ENCODE measurements around the gene FYCO1.

FYCO1 gene

GRCh38 chr3:45955706-45956105 lies 39.9 kb downstream of the FYCO1 start:
- peaks cover 82 to 89% of the 10 kb centered on the region in 2 donors for H3K36me3 ChIP-seq (ENCODE audit: control insufficient read depth in 1 of 2, insufficient read depth in 2 of 2, low read length in 2 of 2)
- H3K27ac ChIP-seq (ENCODE audit: low read length): no peak overlapping the region

DNA sequence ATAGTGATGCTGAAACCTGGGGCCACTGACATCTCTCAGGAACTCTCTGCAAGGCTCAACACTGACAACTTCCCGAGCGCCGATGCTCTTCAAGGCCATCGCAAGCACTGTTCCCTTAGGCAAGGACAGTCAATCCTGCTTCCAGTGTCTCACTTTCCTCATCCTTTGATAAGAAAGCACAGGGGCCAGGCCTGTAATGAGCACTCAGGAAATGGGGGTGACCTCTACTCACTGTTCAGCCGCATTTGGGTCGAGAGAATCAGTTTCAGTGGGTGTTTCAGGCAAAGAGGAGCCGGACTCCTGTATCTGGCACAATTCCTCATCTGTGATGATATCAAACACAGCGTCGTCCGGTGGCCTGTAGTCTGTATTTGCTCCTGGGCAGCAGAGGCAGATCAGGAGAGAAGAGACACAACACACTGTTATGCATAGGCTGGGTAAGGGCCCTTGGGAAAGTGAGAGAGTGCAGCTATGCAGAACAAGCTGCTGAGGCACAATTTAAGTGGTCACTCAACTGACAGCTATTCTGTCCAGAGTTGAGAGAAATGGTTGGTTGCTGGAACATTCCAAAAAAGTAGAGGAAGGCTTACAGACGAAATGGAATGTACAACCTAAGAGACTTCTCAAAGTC lies 40.5 kb downstream of the FYCO1 start:
- Histone ChIP-seq H3K27me3 (ENCODE audit: low read depth, low read length) (no peaks in the 10 kb centered on the region), H3K9me3 (ENCODE audit: control insufficient read depth in 1 of 2, low read length in 2 of 2) (no peaks in the 10 kb centered on the region), H3K27ac (ENCODE audit: low read length) (no peak overlapping the region), H3K36me3 (ENCODE audit: control insufficient read depth in 1 of 2, insufficient read depth in 2 of 2, low read length in 2 of 2) (peaks cover 78 to 89% of the 10 kb centered on the region in 2 donors), H3K4me3 (ENCODE audit: low read depth in 1 of 2, low read length in 2 of 2) (no peak overlapping the region), H3K4me1 (ENCODE audit: control insufficient read depth in 1 of 2, insufficient read depth in 2 of 2, low read length in 2 of 2) (no peaks in the 10 kb centered on the region)

More at GRCh38 chr3:45955706-45956105, 39.9 kb downstream of the FYCO1 start:
- Histone ChIP-seq H3K4me3 (ENCODE audit: low read depth in 1 of 2, low read length in 2 of 2) (no peak overlapping the region), H3K4me1 (ENCODE audit: control insufficient read depth in 1 of 2, insufficient read depth in 2 of 2, low read length in 2 of 2) (no peaks in the 10 kb centered on the region), H3K9me3 (ENCODE audit: control insufficient read depth in 1 of 2, low read length in 2 of 2) (no peaks in the 10 kb centered on the region), H3K27me3 (ENCODE audit: low read depth, low read length) (no peaks in the 10 kb centered on the region)

- Histone ChIP-seq H3K9me3 (ENCODE audit: control insufficient read depth in 1 of 2, low read length in 2 of 2) (no peaks in the 10 kb centered on the region), H3K4me3 (ENCODE audit: low read depth in 1 of 2, low read length in 2 of 2) (no peak overlapping the region), H3K4me1 (ENCODE audit: control insufficient read depth in 1 of 2, insufficient read depth in 2 of 2, low read length in 2 of 2) (no peaks in the 10 kb centered on the region), H3K27me3 (ENCODE audit: low read depth, low read length) (no peaks in the 10 kb centered on the region), H3K36me3 (ENCODE audit: control insufficient read depth in 1 of 2, insufficient read depth in 2 of 2, low read length in 2 of 2) (peaks cover 75 to 89% of the 10 kb centered on the region in 2 donors), H3K27ac (ENCODE audit: low read length) (no peak overlapping the region)
These were observed 41.3 kb downstream of the FYCO1 start for GRCh38 chr3:45954306-45954705.

- no peak overlapping the region for H3K4me3 ChIP-seq (ENCODE audit: low read depth in 1 of 2, low read length in 2 of 2)
- H3K9me3 ChIP-seq (ENCODE audit: control insufficient read depth in 1 of 2, low read length in 2 of 2): no peaks in the 10 kb centered on the region
- H3K27me3 ChIP-seq (ENCODE audit: low read depth, low read length): no peaks in the 10 kb centered on the region
- peaks cover 68 to 89% of the 10 kb centered on the region in 2 donors for H3K36me3 ChIP-seq (ENCODE audit: control insufficient read depth in 1 of 2, insufficient read depth in 2 of 2, low read length in 2 of 2)
- no peak overlapping the region for H3K27ac ChIP-seq (ENCODE audit: low read length)
- H3K4me1 ChIP-seq (ENCODE audit: control insufficient read depth in 1 of 2, insufficient read depth in 2 of 2, low read length in 2 of 2): no peaks in the 10 kb centered on the region
These were observed 42.1 kb downstream of the FYCO1 start for GRCh38 chr3:45953536-45953935.

DNA sequence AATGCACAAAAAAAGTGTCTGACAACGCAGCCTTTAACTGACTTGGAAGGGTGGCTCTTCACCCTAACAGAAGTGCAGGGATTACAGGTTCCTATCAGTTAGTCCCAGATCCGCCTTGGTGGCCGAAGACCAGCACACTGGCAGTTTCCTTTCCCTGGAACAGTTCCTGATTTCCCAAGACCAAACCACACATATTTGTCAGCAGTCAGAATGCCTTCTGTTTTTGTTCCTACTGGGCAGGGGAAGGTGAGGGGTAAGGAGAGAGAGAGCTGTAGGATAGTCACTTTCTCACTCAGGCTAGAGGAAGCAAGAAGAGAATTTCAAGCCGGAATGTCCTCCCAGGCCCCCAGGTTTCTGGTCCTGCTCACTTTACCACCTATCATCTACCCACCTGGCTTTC lies 43.2 kb downstream of the FYCO1 start:
- Histone ChIP-seq H3K4me3 (ENCODE audit: low read depth in 1 of 2, low read length in 2 of 2) (no peak overlapping the region), H3K27ac (ENCODE audit: low read length) (no peak overlapping the region), H3K4me1 (ENCODE audit: control insufficient read depth in 1 of 2, insufficient read depth in 2 of 2, low read length in 2 of 2) (no peaks in the 10 kb centered on the region), H3K27me3 (ENCODE audit: low read depth, low read length) (no peaks in the 10 kb centered on the region), H3K9me3 (ENCODE audit: control insufficient read depth in 1 of 2, low read length in 2 of 2) (no peaks in the 10 kb centered on the region), H3K36me3 (ENCODE audit: control insufficient read depth in 1 of 2, insufficient read depth in 2 of 2, low read length in 2 of 2) (peaks cover 63 to 89% of the 10 kb centered on the region in 2 donors)

DNA sequence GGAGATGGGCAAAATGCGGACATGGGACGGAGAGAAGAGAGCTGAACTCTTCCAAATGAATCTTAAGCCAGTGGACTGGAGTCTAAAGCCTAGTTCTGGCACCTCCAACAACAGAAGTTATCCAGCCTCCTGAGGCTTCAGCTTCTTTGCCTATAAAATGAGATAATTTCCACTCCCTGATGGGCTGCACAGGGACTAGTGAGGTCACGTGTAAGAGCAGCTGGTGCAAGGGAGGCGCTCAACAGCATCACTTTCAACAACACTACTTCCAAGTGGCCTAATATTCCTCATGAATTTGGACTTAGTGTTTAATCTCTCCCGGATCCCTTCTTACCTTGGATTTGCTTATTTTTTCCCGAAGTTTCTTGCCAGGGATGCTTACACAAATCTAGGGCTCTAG lies 43.7 kb downstream of the FYCO1 start:
- no peak overlapping the region for H3K27ac ChIP-seq (ENCODE audit: low read length)

GRCh38 chr3:45950686-45951600 lies 44.7 kb downstream of the FYCO1 start:
- no peak overlapping the region for H3K27ac ChIP-seq (ENCODE audit: low read length)
- peaks cover 73 to 97% of the 10 kb centered on the region in 2 donors for H3K36me3 ChIP-seq (ENCODE audit: control insufficient read depth in 1 of 2, insufficient read depth in 2 of 2, low read length in 2 of 2)

More for the DNA sequence above, 43.7 kb downstream of the FYCO1 start:
- Histone ChIP-seq H3K36me3 (ENCODE audit: control insufficient read depth in 1 of 2, insufficient read depth in 2 of 2, low read length in 2 of 2) (peaks cover 68 to 89% of the 10 kb centered on the region in 2 donors), H3K27me3 (ENCODE audit: low read depth, low read length) (no peaks in the 10 kb centered on the region), H3K4me1 (ENCODE audit: control insufficient read depth in 1 of 2, insufficient read depth in 2 of 2, low read length in 2 of 2) (no peaks in the 10 kb centered on the region), H3K4me3 (ENCODE audit: low read depth in 1 of 2, low read length in 2 of 2) (no peak overlapping the region), H3K9me3 (ENCODE audit: control insufficient read depth in 1 of 2, low read length in 2 of 2) (no peaks in the 10 kb centered on the region)

GRCh38 chr3:45950131-45950530 lies 45.5 kb downstream of the FYCO1 start:
- no peak overlapping the region for H3K4me3 ChIP-seq (ENCODE audit: low read depth in 1 of 2, low read length in 2 of 2)
- no peaks in the 10 kb centered on the region for H3K4me1 ChIP-seq (ENCODE audit: control insufficient read depth in 1 of 2, insufficient read depth in 2 of 2, low read length in 2 of 2)
- no peak overlapping the region for H3K27ac ChIP-seq (ENCODE audit: low read length)
- H3K36me3 ChIP-seq (ENCODE audit: control insufficient read depth in 1 of 2, insufficient read depth in 2 of 2, low read length in 2 of 2): peaks cover 67 to 98% of the 10 kb centered on the region in 2 donors
- no peaks in the 10 kb centered on the region for H3K27me3 ChIP-seq (ENCODE audit: low read depth, low read length)
- no peaks in the 10 kb centered on the region for H3K9me3 ChIP-seq (ENCODE audit: control insufficient read depth in 1 of 2, low read length in 2 of 2)

More at GRCh38 chr3:45950686-45951600, 44.7 kb downstream of the FYCO1 start:
- Histone ChIP-seq H3K4me3 (ENCODE audit: low read depth in 1 of 2, low read length in 2 of 2) (no peak overlapping the region), H3K4me1 (ENCODE audit: control insufficient read depth in 1 of 2, insufficient read depth in 2 of 2, low read length in 2 of 2) (no peaks in the 10 kb centered on the region), H3K9me3 (ENCODE audit: control insufficient read depth in 1 of 2, low read length in 2 of 2) (no peaks in the 10 kb centered on the region), H3K27me3 (ENCODE audit: low read depth, low read length) (no peaks in the 10 kb centered on the region)

DNA sequence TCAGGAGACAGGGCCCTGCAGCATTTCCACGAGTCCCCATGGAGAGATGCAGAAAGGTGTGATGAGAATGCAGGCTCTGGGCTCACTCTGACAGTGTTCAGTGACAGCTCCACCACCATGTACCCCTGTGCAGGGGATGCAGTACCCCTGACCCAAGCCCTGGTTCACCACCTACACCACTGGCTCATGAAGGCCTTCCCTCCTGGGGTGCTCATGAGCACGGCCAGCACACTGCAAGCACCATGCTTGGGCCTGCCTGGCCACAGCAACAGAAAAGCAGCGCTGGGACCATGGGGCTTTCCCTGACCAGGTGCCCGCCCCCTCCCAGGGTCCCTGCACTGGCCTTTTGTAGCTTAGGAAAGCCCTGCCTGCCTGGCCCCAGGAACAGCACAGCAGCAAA lies 46.2 kb downstream of the FYCO1 start:
- Histone ChIP-seq H3K4me3 (ENCODE audit: low read depth in 1 of 2, low read length in 2 of 2) (no peak overlapping the region), H3K4me1 (ENCODE audit: control insufficient read depth in 1 of 2, insufficient read depth in 2 of 2, low read length in 2 of 2) (no peaks in the 10 kb centered on the region), H3K27me3 (ENCODE audit: low read depth, low read length) (no peaks in the 10 kb centered on the region), H3K36me3 (ENCODE audit: control insufficient read depth in 1 of 2, insufficient read depth in 2 of 2, low read length in 2 of 2) (peaks cover 60 to 98% of the 10 kb centered on the region in 2 donors), H3K9me3 (ENCODE audit: control insufficient read depth in 1 of 2, low read length in 2 of 2) (no peaks in the 10 kb centered on the region), H3K27ac (ENCODE audit: low read length) (no peak overlapping the region)

- H3K36me3 ChIP-seq (ENCODE audit: control insufficient read depth in 1 of 2, insufficient read depth in 2 of 2, low read length in 2 of 2): peaks cover 54 to 92% of the 10 kb centered on the region in 2 donors
- no peak overlapping the region for H3K4me3 ChIP-seq (ENCODE audit: low read depth in 1 of 2, low read length in 2 of 2)
- no peaks in the 10 kb centered on the region for H3K9me3 ChIP-seq (ENCODE audit: control insufficient read depth in 1 of 2, low read length in 2 of 2)
- H3K4me1 ChIP-seq (ENCODE audit: control insufficient read depth in 1 of 2, insufficient read depth in 2 of 2, low read length in 2 of 2): no peaks in the 10 kb centered on the region
- no peaks in the 10 kb centered on the region for H3K27me3 ChIP-seq (ENCODE audit: low read depth, low read length)
- no peak overlapping the region for H3K27ac ChIP-seq (ENCODE audit: low read length)
These were observed 46.7 kb downstream of the FYCO1 start for GRCh38 chr3:45948881-45949280.

GRCh38 chr3:45948311-45948781 lies 47.3 kb downstream of the FYCO1 start:
- Histone ChIP-seq H3K36me3 (ENCODE audit: control insufficient read depth in 1 of 2, insufficient read depth in 2 of 2, low read length in 2 of 2) (peaks cover 53 to 87% of the 10 kb centered on the region in 2 donors), H3K27me3 (ENCODE audit: low read depth, low read length) (no peaks in the 10 kb centered on the region), H3K27ac (ENCODE audit: low read length) (peak overlapping the region; percentile 1), H3K9me3 (ENCODE audit: control insufficient read depth in 1 of 2, low read length in 2 of 2) (no peaks in the 10 kb centered on the region), H3K4me3 (ENCODE audit: low read depth in 1 of 2, low read length in 2 of 2) (no peak overlapping the region), H3K4me1 (ENCODE audit: control insufficient read depth in 1 of 2, insufficient read depth in 2 of 2, low read length in 2 of 2) (no peaks in the 10 kb centered on the region)
